Measurements from ENCODE around the gene ALK.
"Not testable (repeated sequence)": the region's sequence is repeated elsewhere in the genome, so short reads cannot be mapped to it uniquely, and the experiment has no call there.

Gene ALK

DNA sequence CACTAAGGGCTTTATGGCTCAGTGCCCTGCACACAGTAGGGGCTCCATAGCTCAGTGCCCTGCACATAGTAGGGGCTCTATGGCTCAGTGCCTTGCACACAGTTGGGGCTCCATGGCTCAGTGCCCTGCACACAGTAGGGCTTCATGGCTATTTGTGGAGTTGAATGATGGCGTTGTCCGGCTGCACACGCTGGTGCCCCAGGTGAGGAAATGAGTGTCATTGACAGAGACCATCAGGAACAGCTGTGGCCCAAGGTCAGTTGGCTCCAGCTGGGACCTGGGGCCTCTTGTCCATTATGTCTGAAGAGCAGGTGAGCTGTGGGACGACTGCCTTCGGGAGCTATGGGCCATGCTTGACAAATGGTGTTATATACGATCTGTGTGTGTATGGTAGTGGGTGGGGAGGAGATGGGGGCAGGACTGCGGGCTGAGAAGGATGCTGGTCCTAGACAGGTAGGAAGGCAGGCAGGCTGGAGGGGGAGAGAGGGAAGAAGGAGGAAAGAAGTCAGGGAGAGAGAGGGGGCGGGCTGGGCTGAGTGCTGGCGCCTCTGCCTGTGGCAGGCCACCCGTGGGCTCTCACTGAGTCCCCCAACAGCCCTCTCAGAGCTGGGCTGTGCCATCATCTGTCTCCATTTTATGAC lies 675.5 kb downstream of the ALK start:
- no peak overlapping the region for H3K4me2 ChIP-seq
- no peak for TF ChIP-seq Cebpa-rat (IDR thresholded peaks at IDR 0.05)
- H4K20me1 ChIP-seq, result no peaks in the 10 kb centered on the region
- H3K9me3 ChIP-seq, result no peaks in the 10 kb centered on the region
- H3K4me3 ChIP-seq, result no peak overlapping the region
- H3K4me1 ChIP-seq, result peaks cover 25% of the 10 kb centered on the region
- H3K27ac ChIP-seq, result no peak overlapping the region
- no peaks in the 10 kb centered on the region for H3K27me3 ChIP-seq
- no peaks in the 10 kb centered on the region for H3K36me3 ChIP-seq
- no peak overlapping the region for H3K9ac ChIP-seq

DNA sequence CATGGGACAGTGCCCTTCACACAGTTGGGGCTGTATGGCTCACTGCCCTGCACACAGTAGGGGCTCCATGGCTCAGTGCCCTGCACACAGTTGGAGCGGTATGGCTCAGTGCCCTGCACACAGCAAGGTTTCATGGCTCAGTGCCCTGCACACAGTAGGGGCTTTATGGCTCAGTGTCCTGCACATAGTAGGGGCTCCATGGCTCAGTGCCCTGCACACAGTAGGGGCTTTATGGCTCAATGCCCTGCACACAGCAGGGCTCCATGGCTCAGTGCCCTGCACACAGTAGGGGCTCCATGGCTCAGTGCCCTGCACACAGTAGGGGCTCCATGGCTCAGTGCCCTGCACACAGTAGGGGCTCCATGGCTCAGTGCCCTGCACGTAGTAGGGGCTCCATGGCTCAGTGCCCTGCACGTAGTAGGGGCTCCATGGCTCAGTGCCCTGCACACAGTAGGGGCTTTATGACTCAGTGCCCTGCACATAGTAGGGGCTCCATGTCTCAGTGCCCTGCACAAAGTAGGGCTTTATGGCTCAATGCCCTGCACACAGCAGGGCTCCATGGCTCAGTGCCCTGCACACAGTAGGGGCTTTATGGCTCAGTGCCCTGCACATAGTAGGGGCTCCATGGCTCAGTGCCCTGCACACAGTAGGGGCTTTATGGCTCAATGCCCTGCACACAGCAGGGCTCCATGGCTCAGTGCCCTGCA lies 676.2 kb downstream of the ALK start:
- not testable (repeated sequence) for H3K27me3 ChIP-seq, H4K20me1 ChIP-seq, H3K27ac ChIP-seq, H3K4me2 ChIP-seq, H3K9me3 ChIP-seq, H3K4me3 ChIP-seq, H3K9ac ChIP-seq, H3K36me3 ChIP-seq
- H3K4me1 ChIP-seq, result peaks cover 24% of the 10 kb centered on the region

- no peaks in the 10 kb centered on the region for H3K36me3 ChIP-seq
- H4K20me1 ChIP-seq, result no peaks in the 10 kb centered on the region
- no peak overlapping the region for H3K4me3 ChIP-seq
- 0 out of 2 replicates have a peak, but pooled peaks cover under 1% of the 10 kb centered on the region for H3K4me1 ChIP-seq
- no peaks in the 10 kb centered on the region for H3K27me3 ChIP-seq
- no peak overlapping the region for H3K9ac ChIP-seq
- no peak overlapping the region for H3K4me2 ChIP-seq
- no peak overlapping the region for H3K27ac ChIP-seq
- no peaks in the 10 kb centered on the region for H3K9me3 ChIP-seq
- TF ChIP-seq Cebpa-rat (IDR thresholded peaks at IDR 0.05), result no peak
Measured at GRCh38 chr2:29242621-29243375, 678.6 kb downstream of the ALK start.

- Histone ChIP-seq H3K27me3 (no peaks in the 10 kb centered on the region), H3K4me3 (no peak overlapping the region), H3K36me3 (no peaks in the 10 kb centered on the region), H3K27ac (no peak overlapping the region), H4K20me1 (no peaks in the 10 kb centered on the region), H3K4me2 (no peak overlapping the region), H3K4me1 (no peaks in the 10 kb centered on the region), H3K9ac (no peak overlapping the region), H3K9me3 (no peaks in the 10 kb centered on the region)
- no peak for TF ChIP-seq Cebpa-rat (IDR thresholded peaks at IDR 0.05)
Measured at GRCh38 chr2:29241955-29242565, 679.3 kb downstream of the ALK start.

DNA sequence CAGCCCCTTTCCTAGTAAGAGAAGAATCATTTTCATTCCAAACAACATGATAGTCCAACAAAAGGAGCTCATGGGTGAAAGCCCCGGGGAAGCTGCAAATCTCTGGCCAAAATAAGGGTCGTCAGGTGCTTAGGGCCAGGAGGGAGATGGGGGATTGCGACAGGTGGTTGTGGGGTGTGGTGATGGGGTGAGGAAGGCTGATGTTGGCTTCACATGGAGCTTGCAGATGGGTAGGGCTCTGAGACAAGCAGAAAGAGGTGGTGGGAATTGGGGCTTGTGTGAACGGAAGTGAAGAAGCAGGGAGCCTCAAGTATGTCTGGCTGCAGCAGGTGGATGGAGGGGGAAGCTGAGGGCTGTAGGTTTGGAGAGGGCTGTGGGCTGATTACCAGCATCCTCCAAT lies 680.0 kb downstream of the ALK start:
- H3K9me3 ChIP-seq, result no peaks in the 10 kb centered on the region
- H3K4me3 ChIP-seq, result no peak overlapping the region
- TF ChIP-seq Cebpa-rat (IDR thresholded peaks at IDR 0.05), result no peak
- no peaks in the 10 kb centered on the region for H3K27me3 ChIP-seq
- H3K4me2 ChIP-seq, result no peak overlapping the region
- H3K27ac ChIP-seq, result no peak overlapping the region
- no peaks in the 10 kb centered on the region for H3K4me1 ChIP-seq
- H3K36me3 ChIP-seq, result no peaks in the 10 kb centered on the region
- no peak overlapping the region for H3K9ac ChIP-seq
- H4K20me1 ChIP-seq, result no peaks in the 10 kb centered on the region

- Histone ChIP-seq H3K9me3 (no peaks in the 10 kb centered on the region), H3K27ac (no peak overlapping the region), H3K36me3 (no peaks in the 10 kb centered on the region), H3K27me3 (no peaks in the 10 kb centered on the region), H3K4me1 (no peaks in the 10 kb centered on the region), H3K9ac (no peak overlapping the region), H3K4me2 (no peak overlapping the region), H3K4me3 (no peak overlapping the region), H4K20me1 (no peaks in the 10 kb centered on the region)
- TF ChIP-seq Cebpa-rat (IDR thresholded peaks at IDR 0.05), result no peak
Measured at GRCh38 chr2:29240601-29241000, 680.8 kb downstream of the ALK start.

DNA sequence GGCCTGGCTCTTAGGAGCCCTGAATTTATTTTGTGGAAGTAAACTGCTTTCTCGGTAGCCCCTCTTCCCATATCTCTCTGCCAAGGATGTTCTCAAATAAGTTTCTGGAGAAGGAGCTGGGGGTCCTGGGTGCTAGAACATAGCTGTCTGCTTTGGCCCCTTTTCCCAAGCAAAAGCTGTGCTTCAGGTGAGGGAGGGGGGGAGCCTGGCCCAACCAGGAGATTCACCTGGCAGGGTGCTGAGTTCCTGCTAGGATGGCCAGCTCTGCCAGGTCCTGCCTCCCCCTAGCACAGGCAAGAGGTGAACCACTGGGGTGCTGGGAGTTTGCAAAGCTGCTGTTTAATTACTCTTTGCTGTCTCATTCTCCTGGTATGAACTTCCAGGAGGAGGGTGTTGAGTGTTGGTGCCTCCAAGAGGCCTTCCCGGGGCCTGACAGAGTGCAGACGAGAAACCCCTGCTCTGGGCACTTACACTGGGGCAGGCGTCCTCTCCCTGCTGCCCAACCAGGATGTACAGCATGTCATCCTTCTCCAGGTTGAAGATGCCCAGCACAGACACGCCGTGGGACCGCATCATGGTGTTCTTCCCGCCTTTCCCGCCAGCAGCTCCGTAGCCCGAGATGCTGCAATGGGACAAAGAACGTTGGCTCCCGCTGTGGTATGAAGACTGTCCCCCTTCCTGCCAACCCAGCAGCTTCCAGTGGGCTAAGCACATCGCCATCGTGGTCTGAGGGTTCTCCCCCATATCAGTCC lies 682.0 kb downstream of the ALK start:
- no peak for TF ChIP-seq Cebpa-rat (IDR thresholded peaks at IDR 0.05)
- H3K4me3 ChIP-seq, result no peak overlapping the region
- H3K9ac ChIP-seq, result no peak overlapping the region
- H3K4me1 ChIP-seq, result no peaks in the 10 kb centered on the region
- H3K9me3 ChIP-seq, result no peaks in the 10 kb centered on the region
- no peaks in the 10 kb centered on the region for H3K27me3 ChIP-seq
- no peak overlapping the region for H3K27ac ChIP-seq
- H3K36me3 ChIP-seq, result no peaks in the 10 kb centered on the region
- no peaks in the 10 kb centered on the region for H4K20me1 ChIP-seq
- H3K4me2 ChIP-seq, result no peak overlapping the region

- Histone ChIP-seq H3K9me3 (no peaks in the 10 kb centered on the region), H3K4me2 (no peak overlapping the region), H4K20me1 (no peaks in the 10 kb centered on the region), H3K4me1 (no peaks in the 10 kb centered on the region), H3K27ac (no peak overlapping the region), H3K27me3 (no peaks in the 10 kb centered on the region), H3K9ac (no peak overlapping the region), H3K36me3 (no peaks in the 10 kb centered on the region), H3K4me3 (no peak overlapping the region)
- no peak for TF ChIP-seq Cebpa-rat (IDR thresholded peaks at IDR 0.05)
Measured at GRCh38 chr2:29238497-29238896, 682.9 kb downstream of the ALK start.

DNA sequence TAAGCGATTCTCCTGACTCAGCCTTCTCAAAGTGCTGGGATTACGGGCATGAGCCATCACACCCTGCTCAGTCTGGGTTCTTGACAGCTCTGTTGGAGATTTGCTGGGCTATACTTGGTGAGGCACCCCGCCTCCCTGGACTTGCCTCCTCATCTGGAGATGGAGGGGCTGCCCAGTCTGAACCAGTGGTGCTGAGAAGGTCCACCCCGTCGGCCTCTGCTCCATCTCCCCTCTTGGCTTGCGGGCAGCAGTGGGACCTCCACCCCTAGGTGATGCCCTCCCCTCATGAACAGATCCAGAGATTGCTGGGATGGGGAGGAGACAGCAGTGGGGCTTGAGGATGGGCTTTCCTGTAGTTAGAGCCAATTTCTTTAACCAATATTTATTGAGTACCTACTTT lies 685.3 kb downstream of the ALK start:
- Histone ChIP-seq H3K27ac (no peak overlapping the region), H3K4me3 (no peak overlapping the region), H3K27me3 (no peaks in the 10 kb centered on the region), H3K9ac (no peak overlapping the region), H3K36me3 (no peaks in the 10 kb centered on the region), H3K9me3 (no peaks in the 10 kb centered on the region), H4K20me1 (no peaks in the 10 kb centered on the region), H3K4me1 (no peaks in the 10 kb centered on the region), H3K4me2 (no peak overlapping the region)
- TF ChIP-seq Cebpa-rat (IDR thresholded peaks at IDR 0.05), result no peak

Data from BLaER1 (cell line).